Left ventricle myocardium inferior (tissue), 1 donor: Measurements from ENCODE around the gene PAPSS2. TPM values are rescaled to one million over a fixed set of nuclear protein-coding genes. Genes with fewer than 3 reads are reported as not detected.
"Not testable (repeated sequence)": the region's sequence is repeated elsewhere in the genome, so short reads cannot be mapped to it uniquely, and the experiment has no call there.

ENCODE experiments used
- DNase-seq: peaks from one replicate; pipeline ENCODE4 v3.0.0-alpha.2; 2020
- H3K27ac ChIP-seq: fragments of 200-600 bp; replicated peaks from 2 replicates; pipeline ENCODE4 v1.8.0; 2021
- H3K27me3 ChIP-seq: fragments of 200-600 bp; 2 replicates; pipeline ENCODE4 v1.8.0; 2021; ENCODE audit warnings: low read depth
- H3K36me3 ChIP-seq: fragments of 200-600 bp; 2 replicates; pipeline ENCODE4 v1.8.0; 2021
- H3K4me1 ChIP-seq: fragments of 200-600 bp; 2 replicates; pipeline ENCODE4 v1.8.0; 2021
- H3K4me3 ChIP-seq: fragments of 200-600 bp; 2 replicates; pipeline ENCODE4 v1.8.0; 2021; ENCODE audit warnings: mild to moderate bottlenecking, moderate library complexity
- H3K9me3 ChIP-seq: fragments of 200-600 bp; replicated peaks from 2 replicates; pipeline ENCODE4 v1.8.0; 2021
- intact Hi-C: fragments of 100-400 bp; cut with micrococcal nuclease; formaldehyde crosslinking; loops from one replicate; pipeline ENCODE4 v1.11.0; 2022
- total RNA-seq: library from RNA; stranded (reverse); fragmentation: NEBNext Ultra II Directional; extraction: Animal tissue kit (Norgen Biotek cat#: 25700); gene quantifications from one replicate; pipeline ENCODE4 v1.2.1, GENCODE V29; 2021
- TF ChIP-seq, protein P1 (sequence below): fragments of 200-600 bp; IDR thresholded peaks from 2 replicates; pipeline ENCODE4 v1.8.0; 2021; ENCODE audit warnings: antibody characterized with exemption, mild to moderate bottlenecking, borderline replicate concordance
- donor health status: DM: no; HTN: yes; CAD: no; lungs with severe emphysema.

Gene PAPSS2
- total RNA-seq, 1 donor from 2014 or later, result 10.6 TPM

DNA sequence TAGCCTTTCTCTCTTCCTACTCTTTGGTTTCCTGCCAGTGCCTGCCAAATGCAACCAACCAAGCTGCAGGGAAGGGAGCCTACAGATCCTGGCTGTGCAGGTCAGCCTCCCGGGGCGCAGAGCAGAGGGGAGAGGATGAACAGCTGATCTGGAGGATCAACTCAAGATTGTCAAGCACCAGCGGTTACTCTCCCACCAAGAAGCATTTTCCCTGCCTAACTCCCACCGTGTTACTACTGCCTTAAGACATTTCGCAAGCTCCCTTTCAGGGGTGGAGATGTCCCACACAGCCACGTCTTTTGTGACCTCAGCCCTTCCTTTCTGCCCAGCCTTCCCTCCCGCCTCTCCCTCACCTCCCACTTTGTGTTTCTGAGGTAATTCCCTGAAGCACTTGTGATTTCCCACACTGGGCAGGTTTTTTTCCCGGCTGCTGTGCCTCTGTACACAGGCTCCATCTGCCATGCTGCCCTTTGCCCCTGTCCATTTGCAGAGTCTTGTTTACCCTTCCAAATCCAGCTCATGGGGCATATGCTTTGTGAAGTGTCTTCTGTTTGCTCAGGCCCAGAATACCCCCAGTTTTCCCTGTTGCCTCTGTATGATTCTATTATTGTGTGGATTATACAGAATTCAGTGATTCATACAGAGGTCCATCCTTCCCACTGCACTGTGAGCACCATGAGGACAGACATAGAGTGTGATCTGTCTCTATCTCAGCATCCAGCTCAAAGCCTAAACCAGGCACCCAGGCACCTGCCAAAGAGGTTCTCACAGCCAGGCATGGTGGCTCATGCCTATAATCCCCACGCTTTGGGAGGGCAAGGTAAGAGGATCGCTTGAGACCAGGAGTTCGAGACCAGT is 40.9 kb upstream of the PAPSS2 start:
- Histone ChIP-seq H3K27me3 (peaks cover 56% of the 10 kb centered on the region), H3K9me3 (no peaks in the 10 kb centered on the region), H3K36me3 (no peaks in the 10 kb centered on the region), H3K4me1 (no peaks in the 10 kb centered on the region), H3K27ac (no peak overlapping the region), H3K4me3 (no peak overlapping the region)
- no peak for DNase-seq
- intact Hi-C loops, result no loop called here
- TF ChIP-seq, protein P1, sequence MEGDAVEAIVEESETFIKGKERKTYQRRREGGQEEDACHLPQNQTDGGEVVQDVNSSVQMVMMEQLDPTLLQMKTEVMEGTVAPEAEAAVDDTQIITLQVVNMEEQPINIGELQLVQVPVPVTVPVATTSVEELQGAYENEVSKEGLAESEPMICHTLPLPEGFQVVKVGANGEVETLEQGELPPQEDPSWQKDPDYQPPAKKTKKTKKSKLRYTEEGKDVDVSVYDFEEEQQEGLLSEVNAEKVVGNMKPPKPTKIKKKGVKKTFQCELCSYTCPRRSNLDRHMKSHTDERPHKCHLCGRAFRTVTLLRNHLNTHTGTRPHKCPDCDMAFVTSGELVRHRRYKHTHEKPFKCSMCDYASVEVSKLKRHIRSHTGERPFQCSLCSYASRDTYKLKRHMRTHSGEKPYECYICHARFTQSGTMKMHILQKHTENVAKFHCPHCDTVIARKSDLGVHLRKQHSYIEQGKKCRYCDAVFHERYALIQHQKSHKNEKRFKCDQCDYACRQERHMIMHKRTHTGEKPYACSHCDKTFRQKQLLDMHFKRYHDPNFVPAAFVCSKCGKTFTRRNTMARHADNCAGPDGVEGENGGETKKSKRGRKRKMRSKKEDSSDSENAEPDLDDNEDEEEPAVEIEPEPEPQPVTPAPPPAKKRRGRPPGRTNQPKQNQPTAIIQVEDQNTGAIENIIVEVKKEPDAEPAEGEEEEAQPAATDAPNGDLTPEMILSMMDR, result no peak

DNA sequence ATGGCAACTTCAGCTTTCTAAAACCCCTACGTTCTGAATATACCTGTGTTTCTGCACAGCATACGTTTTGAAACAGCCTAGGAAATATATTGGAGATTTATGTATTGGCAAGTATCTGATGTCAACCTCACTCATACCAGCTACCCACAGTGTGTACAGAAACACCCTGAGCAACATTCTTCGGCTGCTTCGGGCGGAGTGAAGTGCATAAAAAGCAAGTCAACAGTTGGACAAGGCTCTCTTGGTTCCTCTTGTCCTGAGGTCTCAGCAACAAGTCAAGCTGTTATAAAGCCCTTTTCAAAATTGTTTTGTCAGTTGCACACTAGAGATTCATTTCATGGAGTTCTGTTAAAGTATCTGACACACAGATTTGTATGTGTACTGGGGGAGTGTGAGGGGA is 40.0 kb upstream of the PAPSS2 start:
- TF ChIP-seq, protein P1, result no peak
- Histone ChIP-seq H3K4me3 (no peak overlapping the region), H3K36me3 (no peaks in the 10 kb centered on the region), H3K27ac (no peak overlapping the region), H3K27me3 (peaks cover 53% of the 10 kb centered on the region), H3K9me3 (no peaks in the 10 kb centered on the region), H3K4me1 (no peaks in the 10 kb centered on the region)
- DNase-seq, result no peak
- intact Hi-C loops, result no loop called here

DNA sequence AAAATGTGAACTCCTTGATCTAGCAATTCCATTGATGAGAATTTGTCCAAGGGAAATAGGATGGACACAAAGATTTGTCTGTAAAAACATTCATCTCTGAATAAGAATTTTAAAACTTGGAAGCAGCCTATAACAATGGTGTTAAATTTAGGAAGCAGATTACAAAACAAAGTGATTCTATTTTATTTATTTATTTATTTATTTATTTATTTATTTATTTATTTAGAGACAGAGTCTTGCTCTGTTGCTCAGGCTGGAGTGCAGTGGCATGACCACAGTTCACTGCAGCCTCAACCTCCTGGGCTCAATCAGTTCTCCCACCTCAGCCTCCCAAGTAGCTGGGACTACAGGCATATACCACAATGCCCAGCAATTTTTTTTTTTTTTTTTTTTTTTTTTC is 38.2 kb upstream of the PAPSS2 start:
- H3K27ac ChIP-seq, result not testable (repeated sequence)

DNA sequence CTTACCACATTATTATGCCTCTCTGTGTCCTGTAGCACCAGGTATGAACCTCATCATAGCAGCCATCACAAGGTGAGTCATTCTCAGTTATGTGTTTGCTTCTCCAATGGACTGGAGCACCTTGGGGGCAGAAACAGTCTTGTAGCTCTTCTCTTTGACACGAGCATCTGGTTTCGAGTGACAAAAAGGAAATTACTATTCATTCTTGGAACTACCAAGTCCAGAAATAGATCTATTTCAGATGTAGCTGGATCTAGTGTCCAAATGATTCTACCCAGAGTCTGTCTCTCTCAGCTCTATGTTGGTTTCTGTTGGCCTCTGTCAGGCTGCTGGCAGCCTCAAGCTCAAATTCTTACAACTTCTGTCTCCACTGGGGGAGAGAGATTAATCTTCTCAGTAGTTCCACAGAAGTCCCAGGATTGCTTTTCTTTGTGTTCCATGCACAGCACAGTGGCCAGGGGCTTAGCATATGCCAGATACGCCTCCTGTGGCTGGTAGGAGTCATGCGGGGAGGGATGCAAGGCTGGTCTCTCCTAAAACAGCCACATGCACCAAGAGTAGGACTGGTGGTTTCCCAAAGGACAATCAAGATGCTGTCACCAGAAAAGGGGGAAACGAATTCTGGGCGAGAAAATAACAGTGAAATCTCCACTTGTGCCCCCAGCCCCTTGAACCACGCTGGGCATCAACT is 37.2 kb upstream of the PAPSS2 start:
- TF ChIP-seq, protein P1, result no peak
- DNase-seq, result no peak
- intact Hi-C loops, result no loop called here
- Histone ChIP-seq H3K27ac (no peak overlapping the region), H3K4me3 (no peak overlapping the region), H3K27me3 (peaks cover 31% of the 10 kb centered on the region), H3K36me3 (no peaks in the 10 kb centered on the region), H3K9me3 (no peaks in the 10 kb centered on the region), H3K4me1 (no peaks in the 10 kb centered on the region)

More for the DNA sequence above, 38.2 kb upstream of the PAPSS2 start:
- H3K27me3 ChIP-seq, result peaks cover 41% of the 10 kb centered on the region
- intact Hi-C loops, DNase-seq, H3K4me3 ChIP-seq, H3K9me3 ChIP-seq, H3K36me3 ChIP-seq, H3K4me1 ChIP-seq: not testable (repeated sequence)

DNA sequence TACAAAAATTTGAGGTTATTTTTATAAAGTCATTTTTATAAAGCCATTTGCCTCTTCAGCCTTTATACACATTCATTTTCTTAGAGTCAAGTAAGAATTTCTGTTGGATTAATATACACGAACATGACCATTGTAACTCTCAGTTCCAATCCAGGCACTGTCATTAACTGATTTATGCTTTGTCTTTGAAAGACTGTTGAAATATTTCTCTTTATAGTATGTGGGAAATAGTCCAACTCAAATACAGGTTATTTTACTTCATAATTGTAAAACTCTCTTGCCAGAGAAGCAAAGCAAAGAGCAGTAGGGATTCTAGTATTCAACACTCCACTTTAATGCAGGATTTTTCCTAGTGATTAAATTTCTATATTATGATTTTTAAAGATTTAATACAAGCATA is 36.5 kb upstream of the PAPSS2 start:
- Histone ChIP-seq H3K36me3 (no peaks in the 10 kb centered on the region), H3K4me1 (no peaks in the 10 kb centered on the region), H3K9me3 (no peaks in the 10 kb centered on the region), H3K27me3 (peaks cover 24% of the 10 kb centered on the region), H3K27ac (no peak overlapping the region), H3K4me3 (no peak overlapping the region)
- DNase-seq, result no peak
- TF ChIP-seq, protein P1, result no peak
- intact Hi-C loops, result no loop called here

DNA sequence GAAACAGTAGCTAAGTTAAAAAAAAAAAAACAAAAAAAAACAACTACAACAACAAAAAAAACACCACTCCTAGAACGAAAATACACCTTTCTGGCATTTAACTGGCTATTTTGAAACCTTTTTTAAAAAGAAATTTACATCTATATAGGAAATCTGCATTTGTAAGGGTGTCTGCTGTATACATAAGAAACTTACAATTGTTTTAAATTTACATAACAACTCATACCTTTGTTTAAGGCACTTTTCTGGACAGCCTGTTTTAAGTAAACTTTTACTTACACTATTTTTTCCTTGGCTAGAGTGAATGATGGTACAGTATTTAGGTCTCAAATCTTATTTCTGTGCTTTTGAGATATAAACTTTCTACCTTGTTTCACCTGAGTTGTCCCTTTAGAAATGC is 34.0 kb upstream of the PAPSS2 start:
- Histone ChIP-seq H3K27ac (no peak overlapping the region), H3K4me3 (no peak overlapping the region), H3K36me3 (no peaks in the 10 kb centered on the region), H3K4me1 (no peaks in the 10 kb centered on the region), H3K27me3 (peaks cover 4% of the 10 kb centered on the region), H3K9me3 (no peaks in the 10 kb centered on the region)
- intact Hi-C loops, result no loop called here
- no peak for DNase-seq
- TF ChIP-seq, protein P1, result no peak
